Frontal cortex (tissue), 4 donors: ENCODE results near the gene OS9. TPM values are rescaled to one million over a fixed set of nuclear protein-coding genes. Genes with fewer than 3 reads are reported as not detected.
A peak's percentile ranks its signal among the peaks of the same experiment; 100 is the strongest.

Experiments
- DNase-seq, 2 donors: peaks; one replicate each; pipeline ENCODE4 v3.0.0; 2012; ENCODE audit warnings: low spot score in 2 of 2
- FAIRE-seq: peaks from 2 replicates; lab custom pipeline; 2012; peaks lifted over from hg19 to GRCh38; lab: Jason Lieb, UNC
- total RNA-seq: library from RNA; depleted of rRNA; stranded (reverse); fragments of >200 nt; gene quantifications from one replicate; pipeline ENCODE4 v1.2.3, GENCODE V29; 2014
- donor health status: control.
- donor health status: control.
- donor health status: control.

OS9 gene
- total RNA-seq, 1 donor from 2014 or later, result 151 TPM

GRCh38 chr12:57732726-57733593, 39.0 kb downstream of the OS9 start:
- no peak for FAIRE-seq

GRCh38 chr12:57733928-57734327, 40.0 kb downstream of the OS9 start:
- FAIRE-seq (no peak), DNase-seq (no peak)

More at GRCh38 chr12:57732726-57733593, 39.0 kb downstream of the OS9 start:
- DNase-seq, result no peak

GRCh38 chr12:57734591-57734990, 40.7 kb downstream of the OS9 start:
- no peak for FAIRE-seq

GRCh38 chr12:57735198-57735855, 41.4 kb downstream of the OS9 start:
- no peak for DNase-seq
- no peak for FAIRE-seq

More at GRCh38 chr12:57734591-57734990, 40.7 kb downstream of the OS9 start:
- no peak for DNase-seq

GRCh38 chr12:57735952-57736740, 42.2 kb downstream of the OS9 start:
- FAIRE-seq, result no peak
- peak; percentile 68 to 74 for DNase-seq

- DNase-seq (no peak), FAIRE-seq (no peak)
Observed at GRCh38 chr12:57736741-57737466, 43.0 kb downstream of the OS9 start.

GRCh38 chr12:57737467-57738460, 43.8 kb downstream of the OS9 start:
- peak in 1 of 2 donors; percentile 55 for DNase-seq
- FAIRE-seq, result no peak

GRCh38 chr12:57738661-57739237, 44.8 kb downstream of the OS9 start, which contains the start of gene AGAP2:
TSS of gene AGAP2 (minus strand) at chr12:57738742. CDS start at chr12:57738246, 496 bp downstream.
- FAIRE-seq, result no peak
- peak; percentile 58 to 59 for DNase-seq

- no peak for DNase-seq
- no peak for FAIRE-seq
Observed at GRCh38 chr12:57739387-57739786, 45.5 kb downstream of the OS9 start.

GRCh38 chr12:57739914-57740538, 46.1 kb downstream of the OS9 start:
- DNase-seq (no peak), FAIRE-seq (no peak)

GRCh38 chr12:57740656-57741412, 46.9 kb downstream of the OS9 start:
- DNase-seq (no peak), FAIRE-seq (no peak)

GRCh38 chr12:57741413-57741789, 47.5 kb downstream of the OS9 start:
- FAIRE-seq (no peak), DNase-seq (no peak)

GRCh38 chr12:57741844-57742738, 48.2 kb downstream of the OS9 start:
- FAIRE-seq (no peak), DNase-seq (no peak)

- FAIRE-seq (no peak), DNase-seq (no peak)
Observed at GRCh38 chr12:57743769-57744168, 49.8 kb downstream of the OS9 start.

- FAIRE-seq, result no peak
- peak; percentile 58 to 77 for DNase-seq
Observed at GRCh38 chr12:57744194-57744776, 50.4 kb downstream of the OS9 start.
